HCT116 (cell line): ENCODE results near the gene CHSY1. TPM values are rescaled to one million over a fixed set of nuclear protein-coding genes. Genes with fewer than 3 reads are reported as not detected.
"Not testable (repeated sequence)": the region's sequence is repeated elsewhere in the genome, so short reads cannot be mapped to it uniquely, and the experiment has no call there.

Source experiments
- ATAC-seq: fragments of 200-7000 bp; cut with Tn5 transposase; 2 replicates; pipeline ENCODE4 v1.9.1; 2020; ENCODE audit warnings: mild to moderate bottlenecking, moderate library complexity
- BruUV-seq: library from RNA; stranded (reverse); fragments of 400-500 nt; replicated peaks from 2 replicates; lab custom pipeline; 2021; lab: Mats Ljungman, UMichigan
- CTCF ChIA-PET: fragments of 300-600 bp; sonication (Branson Sonifier 250); formaldehyde crosslinking; loops from one replicate; lab custom pipeline; 2021; ENCODE audit warnings: antibody characterized with exemption; lab: Charles Lee
- POLR2A ChIA-PET: fragments of 300-600, 350-600 bp; sonication (Branson Sonifier 250); formaldehyde crosslinking; loops from one replicate; lab custom pipeline; 2021; ENCODE audit warnings: antibody characterized with exemption; lab: Charles Lee
- RAD21 ChIA-PET, 2 experiments: fragments of 300-600 bp; sonication (Branson Sonifier 250); formaldehyde crosslinking; loops; one replicate each; lab custom pipeline; 2023; ENCODE audit warnings: low total read pairs in 2 of 2; ENCODE audit not compliant: uncharacterized antibody in 2 of 2, unreplicated experiment in 2 of 2, low non-redundant PET in 1 of 2; lab: Charles Lee
- DNase-seq: peaks from one replicate; pipeline ENCODE4 v3.0.0-alpha.2; 2010; ENCODE audit warnings: low read depth, low spot score
- H2AFZ ChIP-seq: fragments of 200-600 bp; shearing (Covaris generic), sonication (generic); 2 replicates; pipeline ENCODE4 v1.6.1; 2017; ENCODE audit warnings: low read depth, mixed run types, mixed read lengths, antibody characterized with exemption, low read length; ENCODE audit not compliant: poor library complexity, severe bottlenecking
- H3K27ac ChIP-seq: 2 replicates; pipeline ENCODE4 v1.5.1; 2012; ENCODE audit warnings: low read depth, low read length
- H3K27me3 ChIP-seq: fragments of 200-600 bp; sonication (generic); 2 replicates; pipeline ENCODE4 v1.6.1; 2016; ENCODE audit warnings: mixed run types, low read length, mixed read lengths; ENCODE audit not compliant: insufficient read depth
- H3K36me3 ChIP-seq, 2 experiments: fragments of 200-500 bp in 1 of 2; fragments of 200-600 bp in 1 of 2; sonication (Bioruptor generic) in 1 of 2; sonication (generic) in 1 of 2; 2 replicates each; pipeline versions ENCODE4 v1.5.1 to v1.6.1; 2014 to 2016; ENCODE audit warnings: low read length in 2 of 2, inconsistent platforms in 1 of 2, mixed read lengths in 1 of 2, mixed run types in 1 of 2; ENCODE audit not compliant: insufficient read depth in 2 of 2, control insufficient read depth in 1 of 2
- H3K4me1 ChIP-seq, 2 experiments: fragments of 200-600 bp in 1 of 2; sonication (generic) in 1 of 2; 2 replicates each; pipeline versions ENCODE4 v1.5.1 to v1.6.1; 2012 to 2017; ENCODE audit warnings: low read length in 2 of 2, inconsistent platforms in 1 of 2, mild to moderate bottlenecking in 1 of 2, mixed read lengths in 1 of 2, mixed run types in 1 of 2, moderate library complexity in 1 of 2; ENCODE audit not compliant: insufficient read depth in 2 of 2, control insufficient read depth in 1 of 2
- H3K4me2 ChIP-seq: fragments of 200-600 bp; sonication (generic); 2 replicates; pipeline ENCODE4 v1.6.1; 2017; ENCODE audit warnings: mixed run types, low read length, mixed read lengths
- H3K4me3 ChIP-seq, 2 experiments: fragments of 200-600 bp in 1 of 2; sonication (generic) in 1 of 2; replicated peaks in 1 of 2; 2 replicates each; pipeline ENCODE4 v1.5.1; 2011 to 2016; ENCODE audit warnings: low read length in 2 of 2, control low read depth in 1 of 2, low read depth in 1 of 2, mild to moderate bottlenecking in 1 of 2, mixed read lengths in 1 of 2, mixed run types in 1 of 2
- H3K79me2 ChIP-seq: fragments of 200-600 bp; sonication (generic); 2 replicates; pipeline ENCODE4 v1.6.1; 2017; ENCODE audit warnings: mild to moderate bottlenecking, mixed run types, low read length, moderate library complexity, mixed read lengths; ENCODE audit not compliant: insufficient read depth
- H3K9ac ChIP-seq: fragments of 200-600 bp; sonication (generic); 2 replicates; pipeline ENCODE4 v1.6.1; 2016; ENCODE audit warnings: low read length, mixed read lengths
- H3K9me2 ChIP-seq: fragments of 200-600 bp; sonication (generic), shearing (Covaris generic); 2 replicates; pipeline ENCODE4 v1.6.1; 2017; ENCODE audit warnings: mixed run types, mild to moderate bottlenecking, moderate library complexity; ENCODE audit not compliant: insufficient read depth
- H3K9me3 ChIP-seq, 2 experiments: fragments of 200-500 bp in 1 of 2; fragments of 200-600 bp in 1 of 2; sonication (Bioruptor generic) in 1 of 2; sonication (generic) in 1 of 2; 2 replicates each; pipeline ENCODE4 v1.6.1; 2014 to 2017; ENCODE audit warnings: low read length in 2 of 2, mixed read lengths in 2 of 2, inconsistent platforms in 1 of 2, low read depth in 1 of 2, mild to moderate bottlenecking in 1 of 2, mixed run types in 1 of 2, moderate library complexity in 1 of 2; ENCODE audit not compliant: control insufficient read depth in 1 of 2, insufficient read depth in 1 of 2
- H4K20me1 ChIP-seq: fragments of 200-600 bp; sonication (generic), shearing (Covaris generic); 2 replicates; pipeline ENCODE4 v1.6.1; 2017; ENCODE audit warnings: mixed run types, mild to moderate bottlenecking, moderate library complexity; ENCODE audit not compliant: insufficient read depth
- CBX3 ChIP-seq: IDR thresholded peaks from 2 replicates; pipeline ENCODE4 v1.6.1; 2012; ENCODE audit warnings: low read depth
- EZH2phosphoT487 ChIP-seq: fragments of 200-600 bp; IDR thresholded peaks from 2 replicates; pipeline ENCODE4 v1.6.1; 2018; ENCODE audit warnings: antibody characterized with exemption, borderline replicate concordance
- POLR2A ChIP-seq: IDR thresholded peaks from 2 replicates; pipeline ENCODE4 v1.7.0; 2011; ENCODE audit warnings: borderline replicate concordance; ENCODE audit not compliant: insufficient read depth, insufficient read length; ENCODE audit errors: extremely low read depth
- ZBTB33 ChIP-seq: IDR thresholded peaks from 2 replicates; pipeline ENCODE4 v1.6.1; 2011; ENCODE audit warnings: mild to moderate bottlenecking, low read length, moderate library complexity; ENCODE audit not compliant: insufficient replicate concordance; ENCODE audit errors: extremely low read depth
- intact Hi-C: fragments of 100-400 bp; cut with micrococcal nuclease; formaldehyde crosslinking; loops from 2 replicates; pipeline ENCODE4 v1.10.0; 2022
- total RNA-seq: library from RNA; stranded (reverse); gene quantifications from one replicate; pipeline ENCODE4 v1.2.1, GENCODE V29; 2021; ENCODE audit not compliant: unreplicated experiment

Gene CHSY1
- total RNA-seq, 1 experiment from 2014 or later: 25.4 TPM

- peak; percentile 39 for ATAC-seq
- H3K9ac ChIP-seq: no peak overlapping the region
- H3K4me1 ChIP-seq: peaks cover 37 to 57% of the 10 kb centered on the region in 2 experiments
- no peaks in the 10 kb centered on the region for H4K20me1 ChIP-seq
- peak overlapping the region in 1 of 2 experiments; percentile 4; a peak in 1 of 4 replicates for H3K4me3 ChIP-seq
- intact Hi-C loops: no loop called here
- H3K4me2 ChIP-seq: peak overlapping the region; percentile 45
- H3K27me3 ChIP-seq: 0 out of 2 replicates have a peak, but pooled peaks cover 5% of the 10 kb centered on the region
- DNase-seq: no peak
- H2AFZ ChIP-seq: no peak overlapping the region
- no peaks in the 10 kb centered on the region for H3K79me2 ChIP-seq
- no TSS peak for BruUV-seq
- ChIA-PET RAD21 (no interaction called here), CTCF (no interaction called here), POLR2A (no interaction called here)
- H3K9me2 ChIP-seq: no peaks in the 10 kb centered on the region
- H3K27ac ChIP-seq: peak overlapping the region; percentile 49
- TF ChIP-seq EZH2phosphoT487 (no peak), POLR2A (no peak), CBX3 (no peak), ZBTB33 (no peak)
- TF ChIP-seq, all 23 proteins: peak for 0
- H3K9me3 ChIP-seq: no peaks in the 10 kb centered on the region
- no peaks in the 10 kb centered on the region for H3K36me3 ChIP-seq
Observed at GRCh38 chr15:101126618-101127505, 125.0 kb downstream of the CHSY1 start.

- H4K20me1 ChIP-seq, DNase-seq, CTCF ChIA-PET, RAD21 ChIA-PET, H3K4me2 ChIP-seq, BruUV-seq, H3K79me2 ChIP-seq, ATAC-seq, H3K36me3 ChIP-seq, H3K9me3 ChIP-seq, POLR2A ChIA-PET, intact Hi-C loops, H3K27me3 ChIP-seq, H3K4me3 ChIP-seq, H3K9ac ChIP-seq, H3K9me2 ChIP-seq, H2AFZ ChIP-seq, H3K27ac ChIP-seq: not testable (repeated sequence)
- H3K4me1 ChIP-seq: peaks cover 37 to 57% of the 10 kb centered on the region in 2 experiments
Observed at GRCh38 chr15:101125881-101126428, 125.9 kb downstream of the CHSY1 start.

Other genes starting within 250 kb of the CHSY1 start
- gene SELENOS, start 25.4 kb upstream of the CHSY1 start, total RNA-seq: 45.6 TPM
- 104 TPM for gene SNRPA1, start 43.2 kb upstream of the CHSY1 start, total RNA-seq
- 13.5 TPM for gene PCSK6, start 237.7 kb upstream of the CHSY1 start, total RNA-seq